Karpas-422 (cell line): Measurements from ENCODE around the gene GPR87. TPM values are rescaled to one million over a fixed set of nuclear protein-coding genes. Genes with fewer than 3 reads are reported as not detected.

Experiments
- DNase-seq: peaks from one replicate; pipeline ENCODE4 v3.0.0-alpha.2; 2015
- H2AFZ ChIP-seq: fragments of 200-600 bp; sonication (generic); 2 replicates; pipeline ENCODE4 v1.6.1; 2014; ENCODE audit warnings: antibody characterized with exemption, low read length, mixed read lengths
- H3K27ac ChIP-seq: fragments of 200-600 bp; sonication (generic); 2 replicates; pipeline ENCODE4 v1.5.1; 2014; ENCODE audit warnings: mild to moderate bottlenecking, low read length, moderate library complexity
- H3K27me3 ChIP-seq: fragments of 200-600 bp; sonication (generic); 2 replicates; pipeline ENCODE4 v1.6.1; 2014; ENCODE audit warnings: low read length, mixed read lengths
- H3K36me3 ChIP-seq: fragments of 200-600 bp; sonication (generic); 2 replicates; pipeline ENCODE4 v1.6.1; 2014; ENCODE audit warnings: low read length, mixed read lengths; ENCODE audit not compliant: insufficient read depth
- H3K4me1 ChIP-seq: fragments of 200-600 bp; sonication (generic); 2 replicates; pipeline ENCODE4 v1.6.1; 2014; ENCODE audit warnings: mild to moderate bottlenecking, low read length, mixed read lengths
- H3K4me2 ChIP-seq: fragments of 200-600 bp; sonication (generic); 2 replicates; pipeline ENCODE4 v1.6.1; 2014; ENCODE audit warnings: low read length, low read depth, mild to moderate bottlenecking; ENCODE audit not compliant: poor library complexity, severe bottlenecking
- H3K4me3 ChIP-seq: fragments of 200-600 bp; sonication (generic); 2 replicates; pipeline ENCODE4 v1.5.1; 2014; ENCODE audit warnings: mild to moderate bottlenecking, antibody characterized with exemption, low read length, mixed read lengths
- H3K79me2 ChIP-seq: fragments of 200-600 bp; sonication (generic); 2 replicates; pipeline ENCODE4 v1.6.1; 2014; ENCODE audit warnings: mild to moderate bottlenecking, low read length, mixed read lengths
- H3K9ac ChIP-seq: fragments of 200-600 bp; sonication (generic); 2 replicates; pipeline ENCODE4 v1.6.0; 2014; ENCODE audit warnings: low read length
- H3K9me2 ChIP-seq: fragments of 200-600 bp; sonication (generic), shearing (Covaris generic); replicated peaks from 2 replicates; pipeline ENCODE4 v1.6.0; 2014; ENCODE audit warnings: mild to moderate bottlenecking, low read length, moderate library complexity; ENCODE audit not compliant: insufficient read depth
- H3K9me3 ChIP-seq: fragments of 300-700, 200-600 bp; sonication (generic); 2 replicates; pipeline ENCODE4 v1.6.1; 2014; ENCODE audit warnings: low read length, mixed read lengths
- H4K20me1 ChIP-seq: fragments of 200-600 bp; sonication (generic); 2 replicates; pipeline ENCODE4 v1.6.1; 2014; ENCODE audit warnings: mild to moderate bottlenecking, antibody characterized with exemption, low read length, low read depth; ENCODE audit not compliant: insufficient read depth
- total RNA-seq: library from RNA; depleted of rRNA; stranded (reverse); fragments of >200 nt; shearing (Covaris generic); gene quantifications from 2 replicates; pipeline ENCODE4 v1.2.3, GENCODE V29; 2014; ENCODE audit warnings: low replicate concordance

The GPR87 gene
- total RNA-seq, 1 experiment from 2014 or later: not detected

- Histone ChIP-seq H3K9me3 (no peaks in the 10 kb centered on the region), H2AFZ (no peak overlapping the region), H3K9ac (no peak overlapping the region), H3K27me3 (no peaks in the 10 kb centered on the region), H3K4me3 (no peak overlapping the region), H3K36me3 (no peaks in the 10 kb centered on the region), H3K4me2 (no peak overlapping the region), H3K27ac (no peak overlapping the region), H3K79me2 (no peaks in the 10 kb centered on the region), H3K4me1 (no peaks in the 10 kb centered on the region), H3K9me2 (no peaks in the 10 kb centered on the region), H4K20me1 (no peaks in the 10 kb centered on the region)
- no peak for DNase-seq
Measured at GRCh38 chr3:151314137-151314536, 2.5 kb downstream of the GPR87 start.

- Histone ChIP-seq H3K9me2 (no peaks in the 10 kb centered on the region), H3K9ac (no peak overlapping the region), H3K27ac (no peak overlapping the region), H3K27me3 (no peaks in the 10 kb centered on the region), H3K4me1 (no peaks in the 10 kb centered on the region), H3K36me3 (no peaks in the 10 kb centered on the region), H4K20me1 (no peaks in the 10 kb centered on the region), H2AFZ (no peak overlapping the region), H3K79me2 (no peaks in the 10 kb centered on the region), H3K4me2 (no peak overlapping the region), H3K9me3 (no peaks in the 10 kb centered on the region), H3K4me3 (no peak overlapping the region)
- no peak for DNase-seq
Measured at GRCh38 chr3:151312972-151313371, 3.6 kb downstream of the GPR87 start.

DNA sequence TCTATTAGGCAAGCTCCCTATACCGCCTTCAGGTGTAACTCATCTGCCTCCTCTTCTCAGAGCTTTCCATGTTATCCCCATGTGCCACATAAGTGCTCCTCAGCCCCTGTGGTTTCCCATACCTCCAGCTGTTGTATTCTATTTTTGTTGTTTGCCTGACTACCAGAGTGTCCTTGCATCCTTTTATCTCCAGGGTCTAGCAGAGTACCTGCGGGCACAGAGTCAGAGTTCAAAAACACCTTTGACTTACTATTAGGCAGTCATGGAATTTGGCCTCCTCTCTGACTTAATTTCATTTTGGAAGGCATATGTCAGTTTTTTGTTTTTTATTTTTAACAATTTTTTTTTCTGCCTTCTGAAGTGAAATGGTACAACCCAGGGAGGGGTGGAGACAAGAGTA, 7.1 kb downstream of the GPR87 start:
- no peak overlapping the region for H3K9ac ChIP-seq
- DNase-seq: no peak
- H3K27me3 ChIP-seq: no peaks in the 10 kb centered on the region
- H3K9me2 ChIP-seq: no peaks in the 10 kb centered on the region
- H3K79me2 ChIP-seq: no peaks in the 10 kb centered on the region
- H3K4me3 ChIP-seq: no peak overlapping the region
- no peak overlapping the region for H2AFZ ChIP-seq
- H4K20me1 ChIP-seq: no peaks in the 10 kb centered on the region
- H3K4me1 ChIP-seq: no peaks in the 10 kb centered on the region
- no peak overlapping the region for H3K4me2 ChIP-seq
- H3K9me3 ChIP-seq: no peaks in the 10 kb centered on the region
- H3K27ac ChIP-seq: no peak overlapping the region
- H3K36me3 ChIP-seq: no peaks in the 10 kb centered on the region

- Histone ChIP-seq H3K36me3 (no peaks in the 10 kb centered on the region), H3K4me2 (no peak overlapping the region), H3K9me2 (no peaks in the 10 kb centered on the region), H3K4me3 (no peak overlapping the region), H3K9me3 (no peaks in the 10 kb centered on the region), H3K4me1 (no peaks in the 10 kb centered on the region), H2AFZ (no peak overlapping the region), H3K79me2 (no peaks in the 10 kb centered on the region), H3K9ac (no peak overlapping the region), H3K27me3 (no peaks in the 10 kb centered on the region), H3K27ac (no peak overlapping the region), H4K20me1 (no peaks in the 10 kb centered on the region)
- DNase-seq: no peak
Measured at GRCh38 chr3:151307583-151308488, 8.8 kb downstream of the GPR87 start.

- Histone ChIP-seq H3K9me3 (no peaks in the 10 kb centered on the region), H3K79me2 (no peaks in the 10 kb centered on the region), H3K27ac (no peak overlapping the region), H3K9ac (no peak overlapping the region), H2AFZ (no peak overlapping the region), H3K4me2 (no peak overlapping the region), H3K27me3 (no peaks in the 10 kb centered on the region), H3K4me1 (no peaks in the 10 kb centered on the region), H3K4me3 (no peak overlapping the region), H3K9me2 (no peaks in the 10 kb centered on the region), H3K36me3 (no peaks in the 10 kb centered on the region), H4K20me1 (no peaks in the 10 kb centered on the region)
- DNase-seq: no peak
Measured at GRCh38 chr3:151307131-151307530, 9.5 kb downstream of the GPR87 start.

- DNase-seq: no peak
- H2AFZ ChIP-seq: no peak overlapping the region
- H3K4me3 ChIP-seq: no peak overlapping the region
- no peaks in the 10 kb centered on the region for H3K27me3 ChIP-seq
- no peaks in the 10 kb centered on the region for H3K36me3 ChIP-seq
- no peak overlapping the region for H3K27ac ChIP-seq
- no peaks in the 10 kb centered on the region for H3K9me3 ChIP-seq
- H3K79me2 ChIP-seq: no peaks in the 10 kb centered on the region
- H3K9ac ChIP-seq: no peak overlapping the region
- H3K4me1 ChIP-seq: 0 out of 2 replicates have a peak, but pooled peaks cover 3% of the 10 kb centered on the region
- no peaks in the 10 kb centered on the region for H4K20me1 ChIP-seq
- no peak overlapping the region for H3K4me2 ChIP-seq
- no peaks in the 10 kb centered on the region for H3K9me2 ChIP-seq
Measured at GRCh38 chr3:151306168-151306810, 10.3 kb downstream of the GPR87 start.

GRCh38 chr3:151305775-151306151, 10.9 kb downstream of the GPR87 start:
- no peaks in the 10 kb centered on the region for H3K79me2 ChIP-seq
- H3K9ac ChIP-seq: no peak overlapping the region
- 0 out of 2 replicates have a peak, but pooled peaks cover 4% of the 10 kb centered on the region for H3K4me1 ChIP-seq
- no peaks in the 10 kb centered on the region for H3K36me3 ChIP-seq
- no peaks in the 10 kb centered on the region for H3K27me3 ChIP-seq
- no peaks in the 10 kb centered on the region for H4K20me1 ChIP-seq
- H3K9me3 ChIP-seq: no peaks in the 10 kb centered on the region
- no peak overlapping the region for H3K27ac ChIP-seq
- no peak for DNase-seq
- H3K4me2 ChIP-seq: no peak overlapping the region
- H3K4me3 ChIP-seq: no peak overlapping the region
- no peak overlapping the region for H2AFZ ChIP-seq
- no peaks in the 10 kb centered on the region for H3K9me2 ChIP-seq

DNA sequence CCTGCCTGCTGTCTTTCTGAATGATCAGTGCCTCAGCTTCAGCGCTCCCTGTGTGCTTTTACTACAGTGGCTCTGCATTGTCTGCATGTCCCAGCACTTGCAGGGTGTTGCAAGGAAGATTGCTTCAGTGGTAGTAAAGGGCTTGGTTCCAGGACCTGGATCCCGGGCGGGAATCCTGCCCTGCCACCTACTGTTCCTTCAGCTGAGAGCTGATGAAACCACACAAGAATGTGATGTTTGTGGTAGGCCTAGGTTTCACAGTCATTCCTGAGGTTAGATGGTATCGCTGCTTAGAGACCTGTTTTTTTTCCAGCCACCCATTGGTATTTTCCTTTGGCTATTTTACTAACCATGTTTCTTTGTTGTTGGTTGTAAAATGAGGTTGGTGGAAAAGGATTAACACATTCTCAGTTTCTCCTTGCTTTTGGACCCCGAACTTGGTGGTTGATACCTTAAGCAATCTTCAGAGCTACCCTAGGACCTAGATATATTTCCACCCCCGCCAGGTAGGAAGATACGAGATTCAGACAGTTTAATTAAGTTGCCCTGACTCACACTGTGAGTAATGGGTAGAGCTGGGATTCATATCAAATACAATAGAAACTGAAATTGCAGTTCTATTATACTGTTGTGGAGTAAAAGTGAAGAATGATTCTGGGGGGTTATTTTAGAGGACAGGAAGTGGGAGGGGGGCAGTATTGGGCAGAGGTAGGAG, 11.4 kb downstream of the GPR87 start:
- H3K4me1 ChIP-seq: 0 out of 2 replicates have a peak, but pooled peaks cover 4% of the 10 kb centered on the region
- no peak overlapping the region for H3K4me3 ChIP-seq
- H3K4me2 ChIP-seq: no peak overlapping the region
- no peaks in the 10 kb centered on the region for H3K27me3 ChIP-seq
- no peaks in the 10 kb centered on the region for H3K9me2 ChIP-seq
- H3K9me3 ChIP-seq: no peaks in the 10 kb centered on the region
- H4K20me1 ChIP-seq: no peaks in the 10 kb centered on the region
- no peak overlapping the region for H2AFZ ChIP-seq
- DNase-seq: no peak
- no peaks in the 10 kb centered on the region for H3K36me3 ChIP-seq
- no peaks in the 10 kb centered on the region for H3K79me2 ChIP-seq
- H3K27ac ChIP-seq: no peak overlapping the region
- H3K9ac ChIP-seq: no peak overlapping the region
